Pancreas (tissue), 10 donors: ENCODE results near the gene CXCL16. TPM values are rescaled to one million over a fixed set of nuclear protein-coding genes. Genes with fewer than 3 reads are reported as not detected.
"Not testable (repeated sequence)": the region's sequence is repeated elsewhere in the genome, so short reads cannot be mapped to it uniquely, and the experiment has no call there.

Experiments used
- ATAC-seq, 4 donors: fragments of 200-7000 bp; cut with Tn5 transposase; one replicate each; pipeline versions ENCODE4 v1.8.0 to v1.9.1; 2020; ENCODE audit warnings: mild to moderate bottlenecking in 4 of 4, moderate library complexity in 4 of 4
- DNase-seq, 6 donors: peaks; one replicate each; pipeline ENCODE4 v3.0.0-alpha.2; 2020
- FAIRE-seq: peaks from 2 replicates; lab custom pipeline; 2012; peaks lifted over from hg19 to GRCh38; lab: Jason Lieb, UNC
- H3K27ac ChIP-seq, 4 donors: fragments of 200-600 bp; sonication (generic); 1 replicate in 3 of 4; 2 replicates in 1 of 4; pipeline versions ENCODE4 v1.5.0 to v1.8.0; 2020
- H3K27me3 ChIP-seq, 4 donors: fragments of 200-600 bp; one replicate each; pipeline ENCODE4 v1.8.0; 2021
- H3K36me3 ChIP-seq, 3 donors: fragments of 200-600 bp; sonication (generic) in 1 of 3; one replicate each; pipeline versions ENCODE4 v1.5.0 to v1.8.0; 2020 to 2021
- H3K4me1 ChIP-seq, 3 donors: fragments of 200-600 bp; one replicate each; pipeline ENCODE4 v1.8.0; 2021
- H3K4me3 ChIP-seq, 4 donors: fragments of 200-600 bp; sonication (generic) in 2 of 4; one replicate each; pipeline versions ENCODE4 v1.5.0 to v1.8.0; 2020 to 2021
- H3K9me3 ChIP-seq, 4 donors: fragments of 200-600 bp; one replicate each; pipeline ENCODE4 v1.8.0; 2021
- CTCF ChIP-seq, 4 donors: fragments of 200-600 bp; sonication (generic) in 3 of 4; IDR thresholded peaks; one replicate each; pipeline versions ENCODE4 v1.5.0 to v1.8.0; 2021; ENCODE audit warnings: antibody characterized with exemption in 4 of 4
- WGBS, 2 donors: extraction: QIAGEN DNeasy Blood & Tissue Kit; methylation state at CpG; one replicate each; pipeline ENCODE4 v1.1.7; 2013; 5-methylcytosine and 5-hydroxymethylcytosine counted together
- intact Hi-C, 3 donors: fragments of 100-400 bp; cut with DNase I; formaldehyde crosslinking; loops; one replicate each; pipeline versions ENCODE4 v1.11.1 to v1.14.2; 2022
- polyA plus RNA-seq, 2 donors: library from polyadenylated mRNA; stranded (reverse); fragments of 200-250 nt; gene quantifications; one replicate each; pipeline ENCODE4 v1.2.3, GENCODE V29; 2013
- total RNA-seq, 6 donors: library from RNA; stranded (reverse); fragmentation: NEBNext Ultra II Directional in 4 of 6; extraction: Animal tissue kit (Norgen Biotek cat#: 25700) in 4 of 6; gene quantifications; one replicate each; pipeline versions ENCODE4 v1.2.1 to v1.2.4, GENCODE V29; 2021 to 2023
- donor health status: healthy with polysubstance abuse.
- donor health status: DM: no; HTN: no; CAD: no; lungs with moderate emphysema.
- donor health status: DM: no; HTN: no; CAD: no.
- donor health status: control.
- donor health status: control.
- donor health status: Bipolar disorder and iron deficiency.
- donor health status: DM: yes; HTN: yes; CAD: no.
- donor health status: DM: no; HTN: no; CAD: no.
- donor health status: DM: no; HTN: no; CAD: no.
- donor health status: DM: yes; HTN: yes; CAD: no.

Gene CXCL16
- total and polyA plus RNA-seq, 8 donors, result 7.6 to 55.6 (median 10.0) TPM

GRCh38 chr17:4690745-4691144 is 49.0 kb downstream of the CXCL16 start:
- ATAC-seq, result peak in 3 of 4 donors; percentile 42 to 70 (median 48)
- Histone ChIP-seq H3K27ac (no peak overlapping the region), H3K9me3 (no peaks in the 10 kb centered on the region), H3K27me3 (no peaks in the 10 kb centered on the region), H3K36me3 (peaks cover 0 to 9% (median 0%) of the 10 kb centered on the region in 3 donors), H3K4me1 (no peaks in the 10 kb centered on the region), H3K4me3 (no peak overlapping the region)
- no peak for FAIRE-seq
- 67 to 72% methylated on average over 2 of the region's 2 CpGs for WGBS, 2 donors
- no peak for DNase-seq
- no peak for TF ChIP-seq CTCF (IDR thresholded peaks at IDR 0.05)
- intact Hi-C loops, result no loop called here

GRCh38 chr17:4689872-4690271 is 49.9 kb downstream of the CXCL16 start:
- intact Hi-C loops, H3K4me3 ChIP-seq, H3K9me3 ChIP-seq, ATAC-seq, H3K27me3 ChIP-seq, H3K36me3 ChIP-seq, H3K27ac ChIP-seq, DNase-seq, FAIRE-seq, H3K4me1 ChIP-seq: not testable (repeated sequence)
- 89 to 90% methylated on average over 12 of the region's 12 CpGs for WGBS, 2 donors

GRCh38 chr17:4683739-4684138 is 56.0 kb downstream of the CXCL16 start:
- H3K4me3 ChIP-seq, H3K9me3 ChIP-seq, H3K27me3 ChIP-seq, H3K4me1 ChIP-seq, DNase-seq, intact Hi-C loops, H3K27ac ChIP-seq, FAIRE-seq: not testable (repeated sequence)
- peaks cover 0 to 18% (median 0%) of the 10 kb centered on the region in 3 donors for H3K36me3 ChIP-seq
- peak in 1 of 4 donors; percentile 11 for ATAC-seq
- 95 to 96% methylated on average over 5 of the region's 5 CpGs for WGBS, 2 donors

Other genes with a start within 250 kb of the CXCL16 start
- gene SPNS2, start 241.0 kb downstream of the CXCL16 start, total RNA-seq, result 10 to 100 TPM in 5 of 6 donors, 1 to 10 TPM in 1; 7.6 to 27.5 (median 17.2) TPM
- gene SPNS2, start 241.0 kb downstream of the CXCL16 start, polyA plus RNA-seq, result 10 to 100 TPM; 43.7 to 51.7 TPM
- gene MYBBP1A, start 184.5 kb downstream of the CXCL16 start, total RNA-seq, result 10 to 100 TPM; 21.8 to 41.8 (median 30.6) TPM
- gene MYBBP1A, start 184.5 kb downstream of the CXCL16 start, polyA plus RNA-seq, result 10 to 100 TPM; 73.1 to 93.1 TPM
- gene GGT6, start 179.4 kb downstream of the CXCL16 start, total RNA-seq, result 10 to 100 TPM; 20.7 to 34.4 (median 32.9) TPM
- gene GGT6, start 179.4 kb downstream of the CXCL16 start, polyA plus RNA-seq, result 10 to 100 TPM; 27.0 to 36.1 TPM
- gene SMTNL2, start 155.4 kb downstream of the CXCL16 start, total RNA-seq, result under 1 TPM in 4 of 6 donors, not detected in 2; 0.09 to 0.59 (median 0.18) TPM
- gene SMTNL2, start 155.4 kb downstream of the CXCL16 start, polyA plus RNA-seq, result under 1 TPM; 0.27 to 0.42 TPM
- not detected for gene ALOX15, start 98.2 kb downstream of the CXCL16 start, total RNA-seq
- 1 to 10 TPM in 1 of 2 donors, not detected in 1; 1.1 TPM for gene ALOX15, start 98.2 kb downstream of the CXCL16 start, polyA plus RNA-seq
- gene PELP1, start 35.8 kb downstream of the CXCL16 start, total RNA-seq, result 10 to 100 TPM; 15.9 to 31.2 (median 21.5) TPM
- 10 to 100 TPM; 34.6 to 38.0 TPM for gene PELP1, start 35.8 kb downstream of the CXCL16 start, polyA plus RNA-seq
- 10 to 100 TPM; 11.2 to 49.6 (median 15.1) TPM for gene ARRB2, start 29.3 kb downstream of the CXCL16 start, total RNA-seq
- gene ARRB2, start 29.3 kb downstream of the CXCL16 start, polyA plus RNA-seq, result 10 to 100 TPM; 21.3 to 22.2 TPM
- gene MED11, start 8.5 kb downstream of the CXCL16 start, total RNA-seq, result 10 to 100 TPM in 4 of 6 donors, 1 to 10 TPM in 2; 8.6 to 11.6 (median 10.7) TPM
- gene MED11, start 8.5 kb downstream of the CXCL16 start, polyA plus RNA-seq, result 10 to 100 TPM; 26.0 to 31.1 TPM
- gene ZMYND15, start 95 bp downstream of the CXCL16 start, total RNA-seq, result 1 to 10 TPM in 2 of 6 donors, under 1 TPM in 4; 0.39 to 3.2 (median 0.69) TPM
- gene ZMYND15, start 95 bp downstream of the CXCL16 start, polyA plus RNA-seq, result 1 to 10 TPM; 1.6 to 3.0 TPM
- 1 to 10 TPM in 1 of 6 donors, under 1 TPM in 3, not detected in 2; 0.31 to 1.2 (median 0.61) TPM for gene TM4SF5, start 32.0 kb upstream of the CXCL16 start, total RNA-seq
- under 1 TPM; 0.46 to 0.77 TPM for gene TM4SF5, start 32.0 kb upstream of the CXCL16 start, polyA plus RNA-seq
- 1 to 10 TPM in 3 of 6 donors, under 1 TPM in 2, not detected in 1; 0.28 to 2.2 (median 1.2) TPM for gene VMO1, start 46.4 kb upstream of the CXCL16 start, total RNA-seq
- gene VMO1, start 46.4 kb upstream of the CXCL16 start, polyA plus RNA-seq, result 1 to 10 TPM in 1 of 2 donors, under 1 TPM in 1; 0.87 to 1.6 TPM
- under 1 TPM in 1 of 6 donors, not detected in 5; 0.39 TPM for gene GLTPD2, start 49.0 kb upstream of the CXCL16 start, total RNA-seq
- under 1 TPM in 1 of 2 donors, not detected in 1; 0.23 TPM for gene GLTPD2, start 49.0 kb upstream of the CXCL16 start, polyA plus RNA-seq
- gene PSMB6, start 56.2 kb upstream of the CXCL16 start, total RNA-seq, result 10 to 100 TPM; 31.3 to 55.4 (median 46.1) TPM
- 100 to 1,000 TPM in 1 of 2 donors, 10 to 100 TPM in 1; 53.1 to 103 TPM for gene PSMB6, start 56.2 kb upstream of the CXCL16 start, polyA plus RNA-seq
- gene PLD2, start 67.2 kb upstream of the CXCL16 start, total RNA-seq, result 10 to 100 TPM; 11.7 to 26.1 (median 17.9) TPM
- gene PLD2, start 67.2 kb upstream of the CXCL16 start, polyA plus RNA-seq, result 10 to 100 TPM; 24.5 to 25.8 TPM
- gene MINK1, start 93.4 kb upstream of the CXCL16 start, total RNA-seq, result 10 to 100 TPM; 39.6 to 70.3 (median 44.0) TPM
- gene MINK1, start 93.4 kb upstream of the CXCL16 start, polyA plus RNA-seq, result 10 to 100 TPM; 62.3 to 79.3 TPM
- gene C17orf107, start 159.6 kb upstream of the CXCL16 start, total RNA-seq, result 1 to 10 TPM; 2.8 to 6.9 (median 3.1) TPM
- 1 to 10 TPM; 1.9 to 2.7 TPM for gene C17orf107, start 159.6 kb upstream of the CXCL16 start, polyA plus RNA-seq
- 1 to 10 TPM in 5 of 6 donors, under 1 TPM in 1; 0.76 to 2.0 (median 1.5) TPM for gene CHRNE, start 163.2 kb upstream of the CXCL16 start, total RNA-seq
- 1 to 10 TPM in 1 of 2 donors, under 1 TPM in 1; 0.77 to 1.1 TPM for gene CHRNE, start 163.2 kb upstream of the CXCL16 start, polyA plus RNA-seq
- under 1 TPM in 3 of 6 donors, not detected in 3; 0.06 to 0.37 (median 0.15) TPM for gene GP1BA, start 192.3 kb upstream of the CXCL16 start, total RNA-seq
- gene GP1BA, start 192.3 kb upstream of the CXCL16 start, polyA plus RNA-seq, result under 1 TPM in 1 of 2 donors, not detected in 1; 0.11 TPM
- gene SLC25A11, start 200.1 kb upstream of the CXCL16 start, total RNA-seq, result 10 to 100 TPM; 10.9 to 23.3 (median 21.4) TPM
- 10 to 100 TPM; 20.6 to 25.5 TPM for gene SLC25A11, start 200.1 kb upstream of the CXCL16 start, polyA plus RNA-seq
- 10 to 100 TPM; 40.8 to 64.5 (median 46.7) TPM for gene RNF167, start 200.3 kb upstream of the CXCL16 start, total RNA-seq
- gene RNF167, start 200.3 kb upstream of the CXCL16 start, polyA plus RNA-seq, result 100 to 1,000 TPM; 102 to 118 TPM
- gene PFN1, start 208.6 kb upstream of the CXCL16 start, total RNA-seq, result 100 to 1,000 TPM in 4 of 6 donors, 10 to 100 TPM in 2; 63.6 to 195 (median 125) TPM
- gene PFN1, start 208.6 kb upstream of the CXCL16 start, polyA plus RNA-seq, result 100 to 1,000 TPM; 148 to 162 TPM
- 1 to 10 TPM; 1.5 to 6.3 (median 2.5) TPM for gene ENO3, start 211.2 kb upstream of the CXCL16 start, total RNA-seq
- 10 to 100 TPM; 17.0 to 20.3 TPM for gene ENO3, start 211.2 kb upstream of the CXCL16 start, polyA plus RNA-seq
- 10 to 100 TPM; 15.8 to 31.7 (median 23.8) TPM for gene SPAG7, start 227.9 kb upstream of the CXCL16 start, total RNA-seq
- gene SPAG7, start 227.9 kb upstream of the CXCL16 start, polyA plus RNA-seq, result 10 to 100 TPM; 40.3 to 58.4 TPM
- 10 to 100 TPM; 13.6 to 28.0 (median 19.8) TPM for gene CAMTA2, start 247.7 kb upstream of the CXCL16 start, total RNA-seq
- gene CAMTA2, start 247.7 kb upstream of the CXCL16 start, polyA plus RNA-seq, result 10 to 100 TPM; 68.1 to 86.3 TPM